ENCODE data around the gene KCNQ1OT1.

The KCNQ1OT1 gene

DNA sequence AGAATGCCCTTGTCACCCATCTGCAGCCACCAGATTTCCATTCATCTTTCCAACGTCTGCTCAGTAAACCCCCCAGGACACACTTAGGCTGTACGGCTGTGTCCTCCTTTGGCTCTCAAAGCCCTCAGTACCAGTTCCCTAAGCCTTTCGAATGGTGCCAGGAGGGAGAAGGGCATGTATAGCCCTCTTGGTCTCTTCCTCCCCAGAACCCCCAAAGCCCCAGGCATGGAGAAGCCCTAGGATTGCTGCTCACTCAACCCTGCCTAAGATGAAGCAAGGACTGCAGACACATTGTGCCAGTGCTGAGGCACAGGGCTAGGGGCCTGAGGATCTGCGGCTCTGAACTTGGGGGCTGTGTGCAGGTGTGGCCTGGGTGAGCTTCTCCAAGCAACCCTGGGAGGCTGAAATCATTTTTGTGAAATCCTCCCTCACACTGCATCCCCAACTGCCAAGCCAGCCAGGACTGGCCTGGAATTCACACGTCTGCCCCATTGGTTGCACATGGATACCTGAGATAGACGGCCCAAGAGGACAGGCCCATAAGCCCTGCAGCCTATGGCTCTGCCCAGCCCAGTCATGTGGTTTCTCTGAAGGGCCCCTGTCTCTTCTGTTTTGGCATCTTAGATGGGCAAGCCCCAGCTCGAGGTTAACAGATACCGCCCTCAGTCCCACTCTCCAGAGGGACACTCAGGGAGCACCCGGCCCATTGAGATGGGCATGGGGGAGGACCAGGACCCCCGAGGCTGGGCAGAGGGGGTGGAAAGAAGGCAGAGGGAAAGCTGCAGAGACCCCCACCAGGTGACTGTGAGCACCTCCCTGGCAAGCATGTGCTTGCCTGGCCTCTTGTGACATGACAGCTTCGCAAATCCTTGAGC is 34.0 kb downstream of the KCNQ1OT1 start:
- no peak for DNase-seq

DNA sequence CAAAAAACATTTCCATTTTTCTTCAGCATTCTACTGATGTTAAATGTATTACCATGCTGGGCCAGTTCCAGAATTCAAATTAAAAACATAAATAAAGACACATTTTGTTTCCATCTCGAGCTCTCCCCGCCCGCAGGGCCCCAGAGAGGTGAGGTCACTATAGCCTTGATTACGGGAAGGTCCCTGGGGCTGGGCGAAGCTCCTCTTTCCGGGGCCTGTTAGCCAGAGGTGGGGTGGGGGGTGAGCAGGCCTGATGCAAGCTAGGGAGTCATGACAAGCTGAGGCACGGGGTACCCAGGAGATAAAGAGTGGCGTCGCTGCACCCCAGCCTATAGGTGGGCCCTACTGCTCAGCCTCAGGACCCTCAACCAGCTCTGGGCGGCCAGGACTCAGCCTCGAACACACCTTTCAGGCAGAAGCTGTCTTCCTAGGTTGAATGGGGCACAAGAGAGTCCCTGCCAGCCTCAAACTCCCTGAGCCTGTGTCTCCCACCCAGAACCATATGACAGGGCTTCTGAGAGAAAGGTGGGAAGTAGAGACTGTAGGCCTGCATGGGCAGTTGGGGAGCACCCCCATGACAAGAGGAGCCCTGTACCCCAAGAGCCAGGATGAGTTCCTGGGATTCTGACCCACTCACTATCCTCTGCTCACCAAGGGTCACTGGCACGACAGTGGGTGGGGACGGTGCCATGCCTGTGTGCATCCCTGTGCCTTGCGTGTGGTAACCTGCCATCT is 34.8 kb downstream of the KCNQ1OT1 start:
- no peak for DNase-seq

DNA sequence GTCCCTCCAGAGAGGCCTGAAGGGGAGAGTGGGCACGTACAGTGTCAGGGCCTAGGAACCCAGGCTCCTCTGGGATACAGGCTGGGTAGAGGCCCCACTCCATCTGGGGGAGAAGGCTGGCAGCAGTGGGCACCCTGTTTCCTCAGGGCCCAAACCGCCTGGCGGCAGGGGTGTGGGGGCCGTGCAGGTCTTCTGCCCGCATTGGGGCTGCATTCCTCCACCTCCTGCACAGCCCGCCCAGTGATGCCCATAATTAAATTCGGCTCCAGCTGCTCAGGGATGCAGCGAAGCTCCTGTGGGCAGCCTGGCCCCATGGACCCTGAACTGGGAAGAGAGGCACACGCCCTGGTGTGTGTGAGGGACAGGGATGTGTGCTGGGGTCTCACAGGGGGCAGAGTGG is 35.4 kb downstream of the KCNQ1OT1 start:
- DNase-seq, result no peak

GRCh38 chr11:2663915-2664314 is 35.9 kb downstream of the KCNQ1OT1 start:
- DNase-seq, result no peak

DNA sequence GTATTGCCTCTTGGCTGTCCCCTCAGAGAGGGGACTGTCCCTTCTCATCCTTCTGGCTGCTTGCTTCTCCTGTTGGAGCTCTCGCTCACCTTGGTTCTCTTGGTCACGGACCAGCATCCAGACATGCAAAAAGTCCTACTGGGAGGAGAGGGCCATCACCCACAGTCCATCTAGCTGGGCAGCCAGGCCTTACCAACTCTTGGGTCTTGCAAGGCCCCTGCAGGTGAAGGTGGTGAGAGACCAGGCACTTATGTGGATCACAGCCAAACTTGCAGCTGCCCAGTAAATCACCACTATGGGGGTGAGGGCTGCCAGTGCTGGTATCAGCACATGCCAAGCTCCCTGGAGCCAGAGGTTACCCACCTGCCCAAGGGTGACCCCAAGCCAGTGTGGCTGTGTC is 36.3 kb downstream of the KCNQ1OT1 start:
- no peak for DNase-seq

- DNase-seq, result no peak
These were observed 37.1 kb downstream of the KCNQ1OT1 start for GRCh38 chr11:2662430-2663299.

DNA sequence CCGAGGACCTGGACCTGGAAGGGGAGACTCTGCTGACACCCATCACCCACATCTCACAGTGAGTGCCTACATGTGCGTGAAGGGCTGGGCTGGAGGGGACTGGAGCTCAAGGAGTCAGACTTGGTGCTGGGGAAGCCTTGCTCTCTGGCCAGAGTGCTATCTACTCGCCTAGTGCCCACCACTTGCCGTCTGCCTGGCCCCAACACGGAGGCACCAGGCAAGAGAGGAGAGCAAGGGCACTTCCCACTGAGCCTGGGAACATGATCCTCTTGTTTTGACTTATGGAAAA is 37.8 kb downstream of the KCNQ1OT1 start:
- no peak for DNase-seq

GRCh38 chr11:2661173-2662023 is 38.4 kb downstream of the KCNQ1OT1 start:
- no peak for DNase-seq

DNA sequence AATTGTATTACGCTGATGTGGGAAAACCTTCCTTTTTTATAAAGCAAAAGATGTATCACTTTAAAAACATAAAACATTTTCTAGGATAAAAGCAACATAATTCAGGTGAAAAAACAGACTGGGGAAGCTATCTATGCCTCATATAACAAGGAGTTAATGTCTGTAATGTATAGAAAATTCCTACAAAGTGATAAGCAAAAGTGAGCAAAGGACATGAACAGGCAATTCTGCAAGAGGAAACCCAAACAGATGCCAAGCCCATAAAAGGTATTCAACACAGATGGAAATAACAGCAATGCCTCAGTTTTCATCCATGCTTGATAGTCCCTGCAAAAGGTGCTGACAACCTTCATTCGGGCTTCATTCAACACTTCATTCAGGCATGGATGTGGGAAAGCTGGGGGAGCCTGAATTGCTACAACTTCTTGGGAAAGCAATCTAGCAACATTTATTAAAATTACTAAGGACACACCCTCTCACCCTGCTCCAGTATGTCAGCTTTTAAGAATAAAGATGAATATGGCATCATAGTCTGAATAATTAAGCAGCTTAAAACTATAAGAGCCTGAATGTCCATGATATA is 39.3 kb downstream of the KCNQ1OT1 start:
- no peak for DNase-seq

GRCh38 chr11:2657697-2658284 is 42.0 kb downstream of the KCNQ1OT1 start:
- no peak for DNase-seq

GRCh38 chr11:2656859-2657258 is 42.9 kb downstream of the KCNQ1OT1 start:
- DNase-seq, result no peak

- DNase-seq, result no peak
These were observed 43.8 kb downstream of the KCNQ1OT1 start for GRCh38 chr11:2655834-2656622.

DNA sequence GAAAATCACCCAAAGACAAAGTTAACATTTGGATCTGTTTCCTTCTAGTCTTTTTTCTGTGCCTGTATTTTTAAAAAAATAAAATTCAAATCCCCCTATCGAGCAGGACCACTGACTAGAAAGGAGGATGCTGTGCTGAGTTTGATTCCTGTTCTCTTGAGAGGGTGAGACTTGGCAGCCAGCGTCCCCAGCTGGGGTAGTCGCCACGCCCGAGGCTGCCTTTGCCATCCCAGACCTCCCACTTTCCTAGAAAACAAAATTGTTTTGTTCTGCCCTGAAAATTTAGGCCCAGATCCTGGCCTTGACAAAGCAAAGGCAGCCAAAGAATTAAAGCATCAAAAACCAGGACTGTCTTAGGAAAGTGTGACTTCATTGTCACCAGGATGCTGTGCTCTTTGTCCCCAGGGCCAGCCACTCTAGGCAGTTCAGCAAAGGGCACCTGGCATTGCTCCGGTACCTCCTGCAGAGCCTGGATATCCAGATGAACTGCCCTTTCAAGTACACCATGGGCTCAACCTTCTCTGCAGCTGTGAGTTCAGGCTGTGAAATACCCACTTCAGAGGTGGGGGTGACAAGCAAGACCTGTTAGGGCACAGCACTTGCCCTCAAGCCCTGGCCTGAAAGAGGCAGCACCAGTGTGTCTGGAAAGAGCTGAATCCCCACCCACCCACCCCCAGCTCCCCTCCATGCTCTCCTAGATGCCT is 44.6 kb downstream of the KCNQ1OT1 start:
- DNase-seq, result no peak

- DNase-seq, result no peak
These were observed 45.7 kb downstream of the KCNQ1OT1 start for GRCh38 chr11:2653930-2654739.

GRCh38 chr11:2653198-2653551 is 46.6 kb downstream of the KCNQ1OT1 start:
- no peak for DNase-seq

DNA sequence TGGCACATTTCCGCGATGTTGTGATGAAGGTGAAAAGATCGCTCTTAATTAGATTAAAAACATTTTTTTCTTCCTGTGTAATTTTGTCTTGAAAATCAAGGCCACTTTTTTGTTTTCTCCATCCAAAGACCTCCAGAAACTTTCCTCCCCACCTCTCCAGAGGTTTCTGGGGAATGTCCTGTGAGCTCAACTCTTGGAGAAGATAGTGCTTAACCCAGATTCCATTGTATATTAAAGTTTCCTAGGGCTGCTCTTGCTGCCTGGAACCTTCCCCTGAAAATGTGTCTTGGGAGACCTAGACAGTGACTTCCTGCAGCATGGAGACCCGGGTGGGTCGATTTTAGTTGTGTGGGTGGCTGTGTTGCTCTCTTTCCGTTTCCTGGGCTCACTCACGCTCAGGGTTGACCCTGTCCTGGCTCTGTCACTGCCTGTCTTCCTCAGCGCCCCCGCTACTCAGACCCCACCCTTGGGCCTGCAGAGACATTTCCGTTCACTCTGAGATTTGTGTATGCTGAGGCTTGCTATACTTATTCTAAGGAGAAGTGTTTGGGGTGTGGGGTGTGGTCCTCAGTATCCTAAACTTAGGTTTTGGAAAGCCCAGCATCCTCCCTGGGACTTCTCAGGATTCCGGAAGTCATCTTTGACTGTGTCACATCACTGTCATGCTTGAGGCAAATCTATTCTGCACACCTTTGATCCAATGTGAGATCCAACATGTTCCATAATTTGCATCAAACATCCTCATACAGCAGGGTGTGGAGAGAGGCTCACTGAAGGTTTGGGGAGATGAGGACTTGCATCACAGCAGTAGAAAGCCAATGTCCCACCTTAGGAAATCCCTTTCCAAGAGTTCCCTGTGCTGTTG is 47.2 kb downstream of the KCNQ1OT1 start:
- no peak for DNase-seq

DNA sequence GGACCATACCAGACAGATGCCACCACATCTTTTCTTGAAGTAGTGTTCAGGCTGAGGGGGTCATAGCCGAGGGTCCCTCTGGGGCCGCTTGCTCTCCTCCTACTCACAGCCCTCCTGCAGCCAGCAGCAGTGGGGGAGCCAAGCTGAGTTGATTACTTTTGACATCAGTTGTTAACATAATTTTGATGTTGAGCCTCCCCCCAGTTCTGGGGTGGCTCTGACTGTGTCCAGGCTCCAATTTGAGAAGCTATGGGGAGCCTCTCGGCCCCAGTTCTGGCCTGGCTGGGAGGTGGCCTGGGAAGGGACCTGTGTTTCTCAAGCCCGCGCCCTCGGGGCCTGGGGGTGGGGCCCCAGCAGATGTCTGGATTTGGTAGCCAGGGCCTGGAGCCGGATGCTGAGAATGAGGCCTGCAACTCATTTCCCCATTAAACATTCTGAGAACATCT is 47.9 kb downstream of the KCNQ1OT1 start:
- no peak for DNase-seq

DNA sequence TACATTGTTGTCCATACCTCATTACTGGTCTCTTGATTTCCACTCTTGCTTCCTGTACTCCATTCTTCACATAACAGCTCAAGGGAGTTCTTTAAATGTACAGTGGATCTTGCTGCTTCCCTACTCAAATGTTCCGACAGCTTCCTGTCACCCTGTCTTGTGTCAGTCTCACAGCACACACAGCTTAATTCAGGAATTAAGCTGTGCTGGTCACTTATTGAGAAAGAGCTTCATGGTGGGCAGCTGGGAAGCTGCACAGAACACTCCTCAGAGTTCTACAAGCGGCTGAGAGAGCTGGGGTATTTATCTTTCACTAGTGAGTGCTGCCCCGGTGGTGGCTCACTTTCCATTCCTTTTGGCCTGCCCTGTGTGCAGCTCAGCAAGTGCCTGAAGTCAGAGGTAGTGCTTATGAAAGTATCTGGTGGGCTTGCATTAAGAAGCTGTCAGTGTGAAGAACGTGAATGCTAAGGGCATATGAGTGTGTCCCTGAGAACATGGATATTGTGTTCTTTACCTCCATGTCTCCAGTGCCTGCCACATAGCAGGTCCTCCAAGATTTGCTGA is 48.7 kb downstream of the KCNQ1OT1 start:
- no peak for DNase-seq
